D341Med (cell line): ENCODE results near the gene PVR.
"Not testable (repeated sequence)": the region's sequence is repeated elsewhere in the genome, so short reads cannot be mapped to it uniquely, and the experiment has no call there.

Experiments
- DNase-seq: peaks from one replicate; pipeline ENCODE4 v3.0.0; 2012; ENCODE audit warnings: low spot score

Gene PVR

GRCh38 chr19:44618640-44619357 lies 24.9 kb upstream of the PVR start:
- no peak for DNase-seq

- no peak for DNase-seq
Measured at GRCh38 chr19:44620667-44621066, 23.0 kb upstream of the PVR start.

- no peak for DNase-seq
Measured at GRCh38 chr19:44621367-44621766, 22.3 kb upstream of the PVR start.

GRCh38 chr19:44623080-44623479 lies 20.6 kb upstream of the PVR start:
- no peak for DNase-seq

GRCh38 chr19:44623626-44624025 lies 20.1 kb upstream of the PVR start:
- no peak for DNase-seq

GRCh38 chr19:44624840-44625354 lies 18.8 kb upstream of the PVR start:
- DNase-seq: no peak

- not testable (repeated sequence) for DNase-seq
Measured at GRCh38 chr19:44625637-44626036, 18.1 kb upstream of the PVR start.

- no peak for DNase-seq
Measured at GRCh38 chr19:44626048-44626624, 17.6 kb upstream of the PVR start.

- DNase-seq: no peak
Measured at GRCh38 chr19:44627631-44628030, 16.1 kb upstream of the PVR start.

- DNase-seq: no peak
Measured at GRCh38 chr19:44628793-44629192, 14.9 kb upstream of the PVR start.

- DNase-seq: not testable (repeated sequence)
Measured at GRCh38 chr19:44631611-44632010, 12.1 kb upstream of the PVR start.

GRCh38 chr19:44634058-44634457 lies 9.7 kb upstream of the PVR start:
- DNase-seq: not testable (repeated sequence)

GRCh38 chr19:44634785-44635184 lies 8.9 kb upstream of the PVR start:
- DNase-seq: no peak

- DNase-seq: no peak
Measured at GRCh38 chr19:44635581-44636438, 7.9 kb upstream of the PVR start.

GRCh38 chr19:44636439-44637389 lies 7.0 kb upstream of the PVR start:
- no peak for DNase-seq

- DNase-seq: no peak
Measured at GRCh38 chr19:44637390-44637764, 6.3 kb upstream of the PVR start.

- DNase-seq: no peak
Measured at GRCh38 chr19:44640518-44640917, 3.2 kb upstream of the PVR start.

GRCh38 chr19:44641501-44642265 lies 2.0 kb upstream of the PVR start:
- DNase-seq: no peak

- no peak for DNase-seq
Measured at GRCh38 chr19:44642377-44642776, 1.3 kb upstream of the PVR start.

- peak; percentile 80 for DNase-seq
Measured at GRCh38 chr19:44644402-44645016, 799 bp downstream of the PVR start.
